ENCODE data around the gene SERPINB4.

Gene SERPINB4

DNA sequence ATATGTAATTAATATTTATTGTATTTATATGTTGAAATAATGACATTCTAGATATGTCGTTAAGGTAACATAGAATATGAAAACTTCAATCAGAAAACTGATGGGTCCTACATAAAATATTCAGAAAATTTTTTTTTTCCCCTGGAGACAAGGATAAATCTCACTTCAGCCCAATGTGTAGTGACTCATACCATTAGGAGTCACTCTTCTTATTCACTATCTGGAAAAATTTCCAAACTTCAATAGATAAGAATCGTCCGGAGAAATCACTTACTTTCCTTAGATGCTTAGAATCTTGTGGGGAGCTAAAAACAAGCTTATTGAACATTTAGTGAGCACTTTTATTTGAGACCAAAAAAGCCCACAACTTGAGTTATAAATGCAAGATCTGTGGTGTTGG is 52.3 kb downstream of the SERPINB4 start:
- H3K9ac ChIP-seq (ENCODE audit: low read length), result no peak overlapping the region
- no peak overlapping the region for H3K4me3 ChIP-seq (ENCODE audit: low read depth in 1 of 2, low read length in 2 of 2)
- no peaks in the 10 kb centered on the region for H3K4me1 ChIP-seq (ENCODE audit: insufficient read depth, low read length)
- no peaks in the 10 kb centered on the region for H3K27me3 ChIP-seq (ENCODE audit: control insufficient read depth in 1 of 2, insufficient read depth in 2 of 2, low read length in 2 of 2)
- H3K36me3 ChIP-seq (ENCODE audit: insufficient read depth, low read length), result no peaks in the 10 kb centered on the region
- no peaks in the 10 kb centered on the region for H3K9me3 ChIP-seq (ENCODE audit: low read length)
- H3K27ac ChIP-seq (ENCODE audit: low read depth, low read length), result no peak overlapping the region

DNA sequence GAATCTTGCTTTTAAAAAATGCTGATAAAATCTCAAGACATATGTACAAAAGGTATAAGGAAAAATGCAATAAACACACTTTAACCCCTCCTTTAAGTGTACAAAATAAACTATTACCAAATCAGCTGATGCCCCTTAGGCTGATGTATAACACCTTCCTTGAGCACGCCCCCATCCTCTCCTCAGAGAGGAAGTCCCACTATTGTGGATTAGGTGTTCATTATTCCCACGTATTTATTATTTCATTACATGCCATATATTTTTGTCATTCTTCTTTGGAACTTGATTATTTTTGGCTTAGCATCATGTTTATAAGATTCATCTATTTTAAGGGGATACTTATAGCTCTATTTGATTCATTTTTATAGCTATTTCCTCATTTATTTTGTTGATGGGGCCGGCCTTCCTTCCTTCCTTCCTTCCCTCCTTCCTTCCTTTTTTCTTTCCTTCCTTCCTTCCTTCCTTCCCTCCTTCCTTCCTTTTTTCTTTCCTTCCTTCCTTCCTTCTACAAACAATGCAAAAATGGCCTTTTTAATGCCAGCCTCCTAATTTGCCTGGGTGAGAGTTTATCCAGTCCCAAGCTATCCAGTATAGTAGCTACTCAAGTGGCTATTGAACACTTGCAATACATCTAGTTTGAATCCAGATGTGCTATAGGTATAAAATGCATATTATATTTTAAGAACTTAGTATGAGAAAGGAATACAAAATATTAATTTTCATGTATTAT is 52.9 kb downstream of the SERPINB4 start:
- Histone ChIP-seq H3K9ac (ENCODE audit: low read length) (no peak overlapping the region), H3K4me3 (ENCODE audit: low read depth in 1 of 2, low read length in 2 of 2) (no peak overlapping the region), H3K36me3 (ENCODE audit: insufficient read depth, low read length) (no peaks in the 10 kb centered on the region), H3K27ac (ENCODE audit: low read depth, low read length) (no peak overlapping the region), H3K27me3 (ENCODE audit: control insufficient read depth in 1 of 2, insufficient read depth in 2 of 2, low read length in 2 of 2) (no peaks in the 10 kb centered on the region), H3K9me3 (ENCODE audit: low read length) (no peaks in the 10 kb centered on the region), H3K4me1 (ENCODE audit: insufficient read depth, low read length) (no peaks in the 10 kb centered on the region)

DNA sequence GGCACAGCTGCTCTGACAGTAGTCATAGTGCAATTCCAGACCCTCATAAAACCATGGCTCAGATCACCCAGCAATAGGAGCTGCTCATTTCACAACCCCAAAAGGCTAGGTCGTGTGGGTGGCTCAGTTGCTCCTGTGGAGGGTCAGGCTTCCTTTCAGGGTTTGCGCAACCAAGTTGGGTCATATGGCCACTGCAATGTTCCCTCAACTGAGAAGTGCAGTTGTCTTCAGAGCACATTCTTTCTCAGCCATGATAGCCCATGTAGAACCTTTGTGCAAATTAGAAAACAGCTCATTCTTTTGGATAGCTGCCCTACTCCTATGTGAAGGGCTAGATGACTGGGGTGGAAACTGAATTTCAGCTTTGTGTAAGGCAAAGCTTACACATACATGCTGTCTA is 53.7 kb downstream of the SERPINB4 start:
- no peak overlapping the region for H3K4me3 ChIP-seq (ENCODE audit: low read depth in 1 of 2, low read length in 2 of 2)
- H3K36me3 ChIP-seq (ENCODE audit: insufficient read depth, low read length), result no peaks in the 10 kb centered on the region

DNA sequence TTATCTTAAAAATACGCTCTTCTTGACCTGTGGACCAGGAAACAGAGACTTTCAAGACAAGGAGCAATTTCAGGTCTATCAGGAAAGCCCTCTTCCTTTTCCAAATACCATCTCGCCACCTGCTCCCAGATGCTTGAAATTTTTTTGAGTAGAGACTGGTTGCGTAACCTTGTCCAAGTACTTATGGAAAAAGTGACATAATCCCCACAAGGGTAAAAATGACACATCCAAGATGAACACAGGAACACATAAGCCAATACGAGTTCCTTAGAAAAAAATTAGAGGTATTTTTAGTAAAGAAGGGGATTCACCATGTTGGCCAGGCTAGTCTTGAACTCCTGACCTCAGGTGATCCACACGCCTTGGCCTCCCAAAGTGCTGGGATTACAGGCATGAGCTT is 55.1 kb downstream of the SERPINB4 start:
- Histone ChIP-seq H3K27ac (ENCODE audit: low read depth, low read length) (no peak overlapping the region), H3K27me3 (ENCODE audit: control insufficient read depth in 1 of 2, insufficient read depth in 2 of 2, low read length in 2 of 2) (no peaks in the 10 kb centered on the region)

More for the DNA sequence above, 53.7 kb downstream of the SERPINB4 start:
- Histone ChIP-seq H3K9ac (ENCODE audit: low read length) (no peak overlapping the region), H3K9me3 (ENCODE audit: low read length) (no peaks in the 10 kb centered on the region), H3K27ac (ENCODE audit: low read depth, low read length) (no peak overlapping the region), H3K27me3 (ENCODE audit: control insufficient read depth in 1 of 2, insufficient read depth in 2 of 2, low read length in 2 of 2) (no peaks in the 10 kb centered on the region), H3K4me1 (ENCODE audit: insufficient read depth, low read length) (no peaks in the 10 kb centered on the region)

More for the DNA sequence above, 55.1 kb downstream of the SERPINB4 start:
- no peak overlapping the region for H3K4me3 ChIP-seq (ENCODE audit: low read depth in 1 of 2, low read length in 2 of 2)
- H3K4me1 ChIP-seq (ENCODE audit: insufficient read depth, low read length), result no peaks in the 10 kb centered on the region
- H3K36me3 ChIP-seq (ENCODE audit: insufficient read depth, low read length), result no peaks in the 10 kb centered on the region
- no peak overlapping the region for H3K9ac ChIP-seq (ENCODE audit: low read length)
- no peaks in the 10 kb centered on the region for H3K9me3 ChIP-seq (ENCODE audit: low read length)

All from muscle layer of colon (tissue), 2 donors.